Common myeloid progenitor, CD34-positive (primary cell): ENCODE measurements around the gene OPN1SW.

Experiments
- CTCF ChIA-PET: fragments of 350-600 bp; sonication (Branson Sonifier 250); formaldehyde crosslinking; loops from one replicate; lab custom pipeline; 2021; ENCODE audit warnings: antibody characterized with exemption; lab: Charles Lee
- POLR2A ChIA-PET: fragments of 350-600 bp; sonication (Branson Sonifier 250); formaldehyde crosslinking; loops from one replicate; lab custom pipeline; 2021; ENCODE audit warnings: antibody characterized with exemption; lab: Charles Lee
- DNase-seq, 3 donors: peaks; one replicate each; pipeline versions ENCODE4 v3.0.0 to v3.0.0-alpha.2; 2013
- H3K27ac ChIP-seq, 2 experiments: 1 replicate in 1 of 2; 2 replicates in 1 of 2; pipeline ENCODE4 v1.7.0; 2013; ENCODE audit warnings: inconsistent platforms in 2 of 2, low read length in 2 of 2, mild to moderate bottlenecking in 2 of 2, low read depth in 1 of 2, moderate library complexity in 1 of 2; ENCODE audit not compliant: severe bottlenecking in 2 of 2, insufficient read depth in 1 of 2, poor library complexity in 1 of 2
- H3K27me3 ChIP-seq, 5 experiments: replicated peaks in 2 of 5; 1 replicate in 3 of 5; 2 replicates in 2 of 5; pipeline versions ENCODE4 v1.6.1 to v1.7.0; 2013; ENCODE audit warnings: low read length in 4 of 5, mild to moderate bottlenecking in 2 of 5, moderate library complexity in 2 of 5, inconsistent platforms in 1 of 5; ENCODE audit not compliant: insufficient read depth in 5 of 5, control insufficient read depth in 4 of 5
- H3K36me3 ChIP-seq, 4 experiments: 1 replicate in 2 of 4; 2 replicates in 2 of 4; pipeline versions ENCODE4 v1.6.1 to v1.7.0; 2013; ENCODE audit warnings: low read length in 3 of 4, control low read depth in 1 of 4, mild to moderate bottlenecking in 1 of 4; ENCODE audit not compliant: control insufficient read depth in 4 of 4, insufficient read depth in 4 of 4
- H3K4me1 ChIP-seq, 4 experiments: 1 replicate in 3 of 4; 2 replicates in 1 of 4; pipeline versions ENCODE4 v1.6.1 to v1.7.1; 2013; ENCODE audit warnings: low read length in 3 of 4, mild to moderate bottlenecking in 3 of 4, control low read depth in 1 of 4, inconsistent platforms in 1 of 4, moderate library complexity in 1 of 4; ENCODE audit not compliant: control insufficient read depth in 4 of 4, insufficient read depth in 4 of 4; ENCODE audit errors: control extremely low read depth in 1 of 4
- H3K4me3 ChIP-seq, 7 experiments: 1 replicate in 4 of 7; 2 replicates in 3 of 7; pipeline versions ENCODE4 v1.5.1 to v1.7.0; 2013; ENCODE audit warnings: mild to moderate bottlenecking in 7 of 7, low read length in 6 of 7, moderate library complexity in 6 of 7, inconsistent platforms in 2 of 7, low read depth in 2 of 7, control low read depth in 1 of 7; ENCODE audit not compliant: insufficient read depth in 4 of 7, control insufficient read depth in 1 of 7; ENCODE audit errors: extremely low read depth in 1 of 7
- H3K9me3 ChIP-seq, 5 experiments: 1 replicate in 4 of 5; 2 replicates in 1 of 5; pipeline versions ENCODE4 v1.6.1 to v1.7.1; 2013; ENCODE audit warnings: low read length in 4 of 5, mild to moderate bottlenecking in 2 of 5, inconsistent platforms in 1 of 5, low read depth in 1 of 5, moderate library complexity in 1 of 5; ENCODE audit not compliant: control insufficient read depth in 4 of 5, insufficient read depth in 2 of 5; ENCODE audit errors: control extremely low read depth in 1 of 5
- WGBS: methylation state at CpG from one replicate; pipeline ENCODE4 v1.1.5; 2013; ENCODE audit not compliant: insufficient coverage; 5-methylcytosine and 5-hydroxymethylcytosine counted together

OPN1SW gene

DNA sequence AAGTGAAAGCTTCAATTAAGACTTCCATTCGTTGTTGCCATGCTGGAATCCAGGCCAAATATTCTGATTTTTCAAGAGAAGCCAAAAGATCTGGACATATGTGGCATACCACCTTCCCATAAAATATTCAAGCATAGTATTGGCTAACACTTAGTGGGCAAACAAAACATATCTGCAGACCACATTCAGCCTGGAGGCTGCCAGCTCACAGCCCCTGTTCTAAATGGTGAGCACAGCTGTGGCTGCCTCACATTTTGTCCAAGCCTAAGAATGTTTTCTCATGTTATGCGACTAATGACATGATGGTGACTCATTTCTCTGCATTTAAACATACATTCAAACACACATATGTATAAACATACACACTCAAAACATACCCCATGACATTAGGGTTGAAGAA is 47.0 kb downstream of the OPN1SW start:
- Histone ChIP-seq H3K27ac (no peak overlapping the region), H3K27me3 (no peaks in the 10 kb centered on the region)

GRCh38 chr7:128727239-128727638 is 48.4 kb downstream of the OPN1SW start:
- H3K36me3 ChIP-seq, result no peaks in the 10 kb centered on the region
- no peaks in the 10 kb centered on the region for H3K27me3 ChIP-seq
- POLR2A ChIA-PET, result no interaction called here
- CTCF ChIA-PET, result interaction anchor here (2.9 to 4.6 kb wide), 2 partner anchors 12 to 13 kb away, joined by 11 to 25 read pairs; partner anchors contain the start of gene CALU
- H3K4me3 ChIP-seq, result no peak overlapping the region
- H3K9me3 ChIP-seq, result no peaks in the 10 kb centered on the region
- no peaks in the 10 kb centered on the region for H3K4me1 ChIP-seq
- 100% methylated on average over 2 of the region's 4 CpGs for WGBS
- DNase-seq, result no peak
- H3K27ac ChIP-seq, result no peak overlapping the region

More for the DNA sequence above, 47.0 kb downstream of the OPN1SW start:
- no peak for DNase-seq
- WGBS, result no CpG with 5 or more reads among the region's 2 CpGs
- H3K9me3 ChIP-seq, result no peaks in the 10 kb centered on the region
- ChIA-PET POLR2A (interaction anchor here (0.6 kb wide), 1 partner anchor 8 kb away, joined by 5 read pairs; no protein-coding TSS in a partner anchor), CTCF (no interaction called here)
- H3K4me3 ChIP-seq, result no peak overlapping the region
- peaks cover 0 to 3% (median 0%) of the 10 kb centered on the region in 4 experiments for H3K4me1 ChIP-seq
- H3K36me3 ChIP-seq, result no peaks in the 10 kb centered on the region

GRCh38 chr7:128726737-128727072 is 48.9 kb downstream of the OPN1SW start:
- H3K4me3 ChIP-seq, result no peak overlapping the region
- no peaks in the 10 kb centered on the region for H3K36me3 ChIP-seq
- no peak overlapping the region for H3K27ac ChIP-seq
- H3K9me3 ChIP-seq, result no peaks in the 10 kb centered on the region
- ChIA-PET POLR2A (no interaction called here), CTCF (interaction anchor here (2.9 to 4.6 kb wide), 2 partner anchors 12 to 13 kb away, joined by 11 to 25 read pairs; partner anchors contain the start of gene CALU)
- no peaks in the 10 kb centered on the region for H3K27me3 ChIP-seq
- H3K4me1 ChIP-seq, result no peaks in the 10 kb centered on the region
- 71% methylated on average over 1 of the region's 1 CpG for WGBS
- no peak for DNase-seq

DNA sequence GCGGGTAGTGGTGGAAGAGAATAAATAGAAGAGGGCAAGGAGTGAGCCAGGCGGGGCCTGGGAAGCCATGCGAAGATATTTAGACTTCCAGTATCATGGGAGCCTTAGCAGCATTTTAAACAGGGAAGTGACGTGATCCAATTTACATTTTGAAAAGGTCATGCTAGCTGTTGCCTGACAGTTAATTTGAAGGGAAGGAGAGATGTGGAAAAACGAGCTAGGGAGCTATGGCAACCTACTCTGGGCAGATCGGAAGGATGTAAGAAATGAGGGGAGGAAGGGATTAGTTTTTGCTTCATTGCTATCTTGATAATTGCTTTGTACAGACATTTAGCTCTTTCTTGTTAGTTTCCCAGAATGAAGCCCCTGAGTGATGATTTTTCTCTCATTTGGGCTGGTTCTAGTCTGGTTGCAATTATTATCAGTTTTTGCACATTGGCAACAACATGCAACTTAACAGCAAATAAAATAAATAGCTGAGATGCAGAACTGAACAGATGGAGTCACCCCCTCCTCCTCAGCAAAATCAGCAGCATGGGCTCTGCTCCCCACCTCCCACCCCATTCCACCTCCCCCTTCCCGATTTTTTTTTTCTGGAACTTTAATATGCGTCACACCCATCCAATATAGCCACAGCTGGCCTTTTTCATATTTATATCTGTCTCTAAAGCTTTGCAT is 49.4 kb downstream of the OPN1SW start:
- POLR2A ChIA-PET, result no interaction called here
- Histone ChIP-seq H3K4me1 (no peaks in the 10 kb centered on the region), H3K9me3 (no peaks in the 10 kb centered on the region), H3K27ac (no peak overlapping the region), H3K27me3 (no peaks in the 10 kb centered on the region), H3K4me3 (no peak overlapping the region), H3K36me3 (no peaks in the 10 kb centered on the region)
- CTCF ChIA-PET, result interaction anchor here (2.9 to 4.6 kb wide), 2 partner anchors 11 to 13 kb away, joined by 11 to 25 read pairs; partner anchors contain the start of gene CALU
- DNase-seq, result no peak
- WGBS, result 98% methylated on average over 8 of the region's 8 CpGs

- ChIA-PET CTCF (interaction anchor here (2.9 to 4.6 kb wide), 2 partner anchors 11 to 14 kb away, joined by 11 to 25 read pairs; partner anchors contain the start of gene CALU), POLR2A (no interaction called here)
- Histone ChIP-seq H3K27ac (no peak overlapping the region), H3K4me3 (no peak overlapping the region), H3K27me3 (no peaks in the 10 kb centered on the region), H3K9me3 (no peaks in the 10 kb centered on the region), H3K4me1 (no peaks in the 10 kb centered on the region), H3K36me3 (no peaks in the 10 kb centered on the region)
- WGBS, result 94% methylated on average over 2 of the region's 2 CpGs
- DNase-seq, result no peak
Observed at GRCh38 chr7:128725531-128725930, 50.1 kb downstream of the OPN1SW start.

GRCh38 chr7:128724743-128725142 is 50.9 kb downstream of the OPN1SW start:
- H3K4me1 ChIP-seq, result no peaks in the 10 kb centered on the region
- ChIA-PET CTCF (interaction anchor here (0.6 to 4.6 kb wide), 3 partner anchors 10 to 89 kb away, joined by 3 to 25 read pairs (median 11); partner anchors contain the start of gene CALU), POLR2A (no interaction called here)
- DNase-seq, result no peak
- H3K4me3 ChIP-seq, result no peak overlapping the region
- WGBS, result 98% methylated on average over 5 of the region's 5 CpGs
- H3K27me3 ChIP-seq, result no peaks in the 10 kb centered on the region
- H3K9me3 ChIP-seq, result no peaks in the 10 kb centered on the region
- H3K27ac ChIP-seq, result no peak overlapping the region
- H3K36me3 ChIP-seq, result no peaks in the 10 kb centered on the region
